HepG2 (cell line): ENCODE results near the gene RUVBL2. TPM values are rescaled to one million over a fixed set of nuclear protein-coding genes. Genes with fewer than 3 reads are reported as not detected.
A peak's percentile ranks its signal among the peaks of the same experiment; 100 is the strongest.

Experiments used
- CSRNP1 ChIP-seq: sonication (generic); formaldehyde crosslinking; IDR thresholded peaks from 2 replicates; pipeline ENCODE4 v1.8.1; 2023; ENCODE audit warnings: mild to moderate bottlenecking, missing genetic modification reagents
- FUBP1 ChIP-seq: sonication (generic); formaldehyde crosslinking; IDR thresholded peaks from 2 replicates; pipeline ENCODE4 v1.5.1; 2020; ENCODE audit warnings: missing genetic modification reagents, mild to moderate bottlenecking, borderline replicate concordance
- KLF13 ChIP-seq: sonication (generic); formaldehyde crosslinking; IDR thresholded peaks from 2 replicates; pipeline ENCODE4 v1.4.0; 2020; ENCODE audit warnings: mild to moderate bottlenecking, missing genetic modification reagents
- PHF21A ChIP-seq: sonication (generic); formaldehyde crosslinking; IDR thresholded peaks from 2 replicates; pipeline ENCODE4 v1.5.0; 2020; ENCODE audit warnings: mild to moderate bottlenecking, missing genetic modification reagents
- PITX1 ChIP-seq: sonication (generic); formaldehyde crosslinking; IDR thresholded peaks from 2 replicates; pipeline ENCODE4 v1.5.1; 2020; ENCODE audit warnings: mild to moderate bottlenecking, missing genetic modification reagents
- PLSCR1 ChIP-seq: sonication (generic); formaldehyde crosslinking; IDR thresholded peaks from 2 replicates; pipeline ENCODE4 v1.5.0; 2020; ENCODE audit warnings: missing genetic modification reagents, mild to moderate bottlenecking, borderline replicate concordance
- RNF2 ChIP-seq: fragments of 450-650 bp; conservative IDR thresholded peaks from 2 replicates; pipeline ENCODE4 v1.6.1; 2016; ENCODE audit warnings: low read depth
- TFDP2 ChIP-seq: sonication (generic); formaldehyde crosslinking; IDR thresholded peaks from 2 replicates; pipeline ENCODE4 v1.4.0; 2020; ENCODE audit warnings: missing genetic modification reagents
- UBTF ChIP-seq: sonication (generic); formaldehyde crosslinking; IDR thresholded peaks from 2 replicates; pipeline ENCODE4 v1.4.0; 2020; ENCODE audit warnings: mild to moderate bottlenecking, missing genetic modification reagents
- YY1 ChIP-seq: IDR thresholded peaks from 2 replicates; pipeline ENCODE4 v1.6.1; 2011; ENCODE audit warnings: low read length, low read depth, moderate library complexity, mild to moderate bottlenecking; ENCODE audit not compliant: insufficient read depth, insufficient replicate concordance
- ZBTB7B ChIP-seq: sonication (generic); formaldehyde crosslinking; IDR thresholded peaks from 2 replicates; pipeline ENCODE4 v1.4.0; 2020; ENCODE audit warnings: missing genetic modification reagents
- ZNF260 ChIP-seq: sonication (generic); formaldehyde crosslinking; IDR thresholded peaks from 2 replicates; pipeline ENCODE4 v1.4.0; 2020; ENCODE audit warnings: missing genetic modification reagents, low read depth, mild to moderate bottlenecking, borderline replicate concordance
- ZNF549 ChIP-seq: sonication (generic); formaldehyde crosslinking; IDR thresholded peaks from 2 replicates; pipeline ENCODE4 v1.5.0; 2020; ENCODE audit warnings: missing genetic modification reagents
- ZNF614 ChIP-seq: IDR thresholded peaks from 2 replicates; pipeline ENCODE4 v1.6.1; 2018; ENCODE audit warnings: missing biosample characterization, missing genetic modification reagents, inconsistent platforms, borderline replicate concordance
- ZNF737 ChIP-seq: sonication (generic); formaldehyde crosslinking; IDR thresholded peaks from 2 replicates; pipeline ENCODE4 v1.5.0; 2020; ENCODE audit warnings: missing genetic modification reagents, mild to moderate bottlenecking, borderline replicate concordance
- ZNF777 ChIP-seq: sonication (generic); formaldehyde crosslinking; IDR thresholded peaks from 2 replicates; pipeline ENCODE4 v1.4.0; 2020; ENCODE audit warnings: missing genetic modification reagents
- polyA plus RNA-seq, 8 experiments: library from polyadenylated mRNA; depleted of rRNA in 3 of 8; stranded (reverse) in 7 of 8; unstranded in 1 of 8; fragments of >200 nt; fragmentation: Illumina TruSeq in 4 of 8; extraction: Trizol in 4 of 8; gene quantifications; 2 replicates each; pipeline versions ENCODE4 v1.2.1 to v1.2.3, GENCODE V29; 2011 to 2016; ENCODE audit warnings: low read depth in 4 of 8, missing spikeins in 1 of 8, mixed read lengths in 1 of 8; ENCODE audit not compliant: insufficient read depth in 1 of 8
- total RNA-seq, 5 experiments: library from RNA; depleted of rRNA; stranded (reverse); fragments of >200 nt; fragmentation: Illumina TruSeq; extraction: Trizol; gene quantifications; 2 replicates each; pipeline ENCODE4 v1.2.3, GENCODE V29; 2016; ENCODE audit warnings: low read depth in 1 of 5

Gene RUVBL2
- total and polyA plus RNA-seq, 2 of the 13 experiments (the other 11 are each of a cell fraction or from before 2014, with no cell fraction given), result 120 to 122 TPM

GRCh38 chr19:49056101-49056901, 62.6 kb downstream of the RUVBL2 start (continued):
- TF ChIP-seq TFDP2 (CRISPR knock-in tag) (0 out of 2 replicates have a peak, but pooled peaks have one; percentile 19), UBTF (CRISPR knock-in tag) (peak; percentile 66), ZNF549 (CRISPR knock-in tag) (no peak), YY1 (no peak), FUBP1 (CRISPR knock-in tag) (no peak), ZNF777 (CRISPR knock-in tag) (peak; percentile 71), RNF2 (0 out of 2 replicates have a peak, but pooled peaks have one; percentile 35), ZNF614 (CRISPR knock-in tag) (no peak), PHF21A (peak; percentile 57; the same call in 1 of the 2 replicates), CSRNP1 (CRISPR knock-in tag) (peak; percentile 34; the same call in 1 of the 2 replicates), ZBTB7B (CRISPR knock-in tag) (peak; percentile 30; the same call in 1 of the 2 replicates), ZNF737 (CRISPR knock-in tag) (no peak), ZNF260 (CRISPR knock-in tag) (no peak), PITX1 (CRISPR knock-in tag) (peak; percentile 31; the same call in 1 of the 2 replicates), KLF13 (CRISPR knock-in tag) (no peak), PLSCR1 (CRISPR knock-in tag) (no peak)
